GM12878 (cell line): Measurements from ENCODE around the gene PLEKHA6. TPM values are rescaled to one million over a fixed set of nuclear protein-coding genes. Genes with fewer than 3 reads are reported as not detected.
A peak's percentile ranks its signal among the peaks of the same experiment; 100 is the strongest.

Source experiments
- ATAC-seq: fragments of 200-7000 bp; cut with Tn5 transposase; 3 replicates; pipeline ENCODE4 v1.9.1; 2020; ENCODE audit warnings: mild to moderate bottlenecking, moderate library complexity
- BruUV-seq: library from RNA; stranded (reverse); fragments of 400-500 nt; replicated peaks from 2 replicates; lab custom pipeline; 2021; lab: Mats Ljungman, UMichigan
- CTCF ChIA-PET: fragments of 300-600 bp; sonication (Branson Sonifier 250); formaldehyde crosslinking; extraction: SDS; loops from one replicate; lab custom pipeline; 2021; ENCODE audit warnings: inconsistent platforms; lab: Yijun Ruan, JAX
- POLR2A ChIA-PET: fragments of 350-600 bp; formaldehyde crosslinking; extraction: SDS; loops from one replicate; lab custom pipeline; 2021; ENCODE audit warnings: inconsistent platforms; lab: Charles Lee
- RAD21 ChIA-PET: fragments of 300-600 bp; sonication (Branson Sonifier 250); formaldehyde crosslinking; loops from one replicate; lab custom pipeline; 2023; ENCODE audit warnings: antibody characterized with exemption; ENCODE audit not compliant: unreplicated experiment; lab: Charles Lee
- SMC1A ChIA-PET: fragments of 300-600 bp; sonication (Branson Sonifier 250); formaldehyde crosslinking; loops from one replicate; lab custom pipeline; 2023; ENCODE audit not compliant: unreplicated experiment, uncharacterized antibody; lab: Charles Lee
- DNase-seq: peaks from one replicate; pipeline ENCODE4 v3.0.0-alpha.2; 2011; ENCODE audit warnings: low read depth, low spot score
- FAIRE-seq: peaks from 3 replicates; lab custom pipeline; 2011; peaks lifted over from hg19 to GRCh38; lab: Jason Lieb, UNC
- H2AFZ ChIP-seq: 2 replicates; pipeline ENCODE4 v1.6.0; 2011; ENCODE audit warnings: low read depth, low read length, control low read depth; ENCODE audit not compliant: control insufficient read depth
- H3K27ac ChIP-seq: 2 replicates; pipeline ENCODE4 v1.5.1; 2011; ENCODE audit warnings: control low read depth; ENCODE audit not compliant: control insufficient read depth, insufficient read depth
- H3K27me3 ChIP-seq, 2 experiments: replicated peaks in 1 of 2; 2 replicates each; pipeline versions ENCODE4 v1.6.0 to v1.6.1; 2011; ENCODE audit warnings: low read length in 1 of 2; ENCODE audit not compliant: control insufficient read depth in 2 of 2, insufficient read depth in 2 of 2
- H3K36me3 ChIP-seq, 2 experiments: 2 replicates each; pipeline ENCODE4 v1.5.1; 2011; ENCODE audit warnings: low read length in 1 of 2; ENCODE audit not compliant: control insufficient read depth in 2 of 2, insufficient read depth in 2 of 2
- H3K4me1 ChIP-seq: 2 replicates; pipeline ENCODE4 v1.6.1; 2011; ENCODE audit warnings: mild to moderate bottlenecking, low read length, moderate library complexity, mixed read lengths; ENCODE audit not compliant: control insufficient read depth, insufficient read depth
- H3K4me2 ChIP-seq: 2 replicates; pipeline ENCODE4 v1.6.0; 2011; ENCODE audit warnings: control low read depth; ENCODE audit not compliant: control insufficient read depth, insufficient read depth
- H3K4me3 ChIP-seq: fragments of 200-600 bp; sonication (generic); 2 replicates; pipeline ENCODE4 v1.5.1; 2016
- H3K79me2 ChIP-seq: 2 replicates; pipeline ENCODE4 v1.6.0; 2011; ENCODE audit warnings: low read length; ENCODE audit not compliant: control insufficient read depth, insufficient read depth
- H3K9ac ChIP-seq: 2 replicates; pipeline ENCODE4 v1.8.0; 2011; ENCODE audit warnings: low read length, control low read depth, mixed read lengths; ENCODE audit not compliant: control insufficient read depth, insufficient read depth
- H3K9me3 ChIP-seq: replicated peaks from 3 replicates; pipeline ENCODE4 v1.5.1; 2011; ENCODE audit warnings: mild to moderate bottlenecking, low read length; ENCODE audit not compliant: control insufficient read depth, insufficient read depth
- H4K20me1 ChIP-seq: 2 replicates; pipeline ENCODE4 v1.6.0; 2011; ENCODE audit not compliant: control insufficient read depth, insufficient read depth
- ATF2 ChIP-seq: IDR thresholded peaks from 2 replicates; pipeline ENCODE4 v1.6.1; 2012; ENCODE audit warnings: low read length, inconsistent platforms
- BACH1 ChIP-seq: fragments of 450-650 bp; IDR thresholded peaks from 2 replicates; pipeline ENCODE4 v1.6.1; 2017; ENCODE audit warnings: mild to moderate bottlenecking, borderline replicate concordance
- BHLHE40 ChIP-seq, 2 experiments: fragments of 450-650 bp in 1 of 2; IDR thresholded peaks; 2 replicates each; pipeline ENCODE4 v1.6.1; 2011 to 2017; ENCODE audit warnings: low read depth in 2 of 2, borderline replicate concordance in 1 of 2, improper control_type of control experiment in 1 of 2, low read length in 1 of 2, mild to moderate bottlenecking in 1 of 2
- CBX5 ChIP-seq: sonication (generic); IDR thresholded peaks from 2 replicates; pipeline ENCODE4 v1.6.1; 2016; ENCODE audit warnings: low read depth, moderate library complexity, mild to moderate bottlenecking, inconsistent platforms
- CHD1 ChIP-seq: IDR thresholded peaks from 2 replicates; pipeline ENCODE4 v1.6.1; 2012; ENCODE audit warnings: low read depth, low read length, improper control_type of control experiment
- HCFC1 ChIP-seq: fragments of 150-350 bp; IDR thresholded peaks from 2 replicates; pipeline ENCODE4 v1.6.1; 2014; ENCODE audit warnings: low read length
- IRF4 ChIP-seq: IDR thresholded peaks from 2 replicates; pipeline ENCODE4 v1.6.1; 2011; ENCODE audit warnings: low read depth, low read length
- MLLT1 ChIP-seq: fragments of 450-650 bp; IDR thresholded peaks from 2 replicates; pipeline ENCODE4 v1.6.1; 2016; ENCODE audit warnings: mild to moderate bottlenecking
- NR2F1 ChIP-seq: fragments of 450-650 bp; conservative IDR thresholded peaks from 2 replicates; pipeline ENCODE4 v1.6.1; 2017; ENCODE audit warnings: mild to moderate bottlenecking
- RCOR1 ChIP-seq: conservative IDR thresholded peaks from 2 replicates; pipeline ENCODE4 v1.6.1; 2012; ENCODE audit warnings: low read depth, low read length, improper control_type of control experiment
- RFX5 ChIP-seq: IDR thresholded peaks from 2 replicates; pipeline ENCODE4 v1.6.1; 2011; ENCODE audit warnings: low read depth, low read length, improper control_type of control experiment
- SIX5 ChIP-seq: IDR thresholded peaks from 2 replicates; pipeline ENCODE4 v1.6.1; 2011; ENCODE audit warnings: mild to moderate bottlenecking, low read depth, low read length, moderate library complexity; ENCODE audit not compliant: severe bottlenecking
- SKIL ChIP-seq: fragments of 450-650 bp; IDR thresholded peaks from 2 replicates; pipeline ENCODE4 v1.6.1; 2017; ENCODE audit warnings: mild to moderate bottlenecking, low read depth, inconsistent platforms; ENCODE audit not compliant: poor library complexity, severe bottlenecking
- SMAD1 ChIP-seq: fragments of 450-650 bp; IDR thresholded peaks from 2 replicates; pipeline ENCODE4 v1.6.1; 2018; ENCODE audit warnings: mild to moderate bottlenecking, low read depth; ENCODE audit not compliant: partially characterized antibody
- TBL1XR1 ChIP-seq: IDR thresholded peaks from 2 replicates; pipeline ENCODE4 v1.6.1; 2012; ENCODE audit warnings: low read depth, low read length, improper control_type of control experiment
- WGBS: methylation state at CpG from one replicate; pipeline ENCODE4 v1.1.6; 2016; ENCODE audit warnings: low lambda C conversion rate; ENCODE audit not compliant: insufficient replicate concordance, insufficient coverage; ENCODE audit errors: missing lambda C conversion rate; 5-methylcytosine and 5-hydroxymethylcytosine counted together
- in situ Hi-C: fragments of 300-500 bp; cut with MboI; formaldehyde crosslinking; loops from 9 replicates; pipeline ENCODE4 v1.14.3; 2018; ENCODE audit warnings: mixed read lengths
- intact Hi-C: fragments of 100-400 bp; cut with micrococcal nuclease; formaldehyde crosslinking; loops from one replicate; pipeline ENCODE4 v1.14.2; 2022; ENCODE audit not compliant: unreplicated experiment
- polyA plus RNA-seq, 11 experiments: library from polyadenylated mRNA; depleted of rRNA in 4 of 11; unstranded in 6 of 11; stranded (reverse) in 5 of 11; fragments of >200 nt; fragmentation: Nextera tagmentation in 4 of 11; fragmentation: Illumina TruSeq in 1 of 11; extraction: Ambion mirVana in 4 of 11; extraction: Trizol in 1 of 11; gene quantifications; 1 replicate in 1 of 11; 2 replicates in 10 of 11; pipeline versions ENCODE4 v1.2.1 to v1.2.3, GENCODE V29; 2011 to 2016; ENCODE audit warnings: inconsistent platforms in 2 of 11, missing spikeins in 2 of 11, low read depth in 1 of 11
- total RNA-seq, 4 experiments: library from RNA; depleted of rRNA in 3 of 4; stranded (reverse); fragments of >200 nt in 3 of 4; fragmentation: Illumina TruSeq in 1 of 4; extraction: Trizol in 1 of 4; gene quantifications; 2 replicates each; pipeline versions ENCODE4 v1.2.1 to v1.2.3, GENCODE V29; 2013 to 2021

Gene PLEKHA6
- total and polyA plus RNA-seq, 10 of the 15 experiments (the other 5 are each of a cell fraction or from before 2014, with no cell fraction given) = 0.04 to 0.81 (median 0.19) TPM; not detected in 4

GRCh38 chr1:204354579-204354978 lies 5.2 kb downstream of the PLEKHA6 start:
- no peak for ATAC-seq
- no peak overlapping the region for H3K27ac ChIP-seq
- H3K9ac ChIP-seq = no peak overlapping the region
- no peaks in the 10 kb centered on the region for H3K9me3 ChIP-seq
- no peak overlapping the region for H3K4me2 ChIP-seq
- intact Hi-C loops = no loop called here
- WGBS = 43% methylated on average over 6 of the region's 6 CpGs
- no peaks in the 10 kb centered on the region for H3K79me2 ChIP-seq
- peaks cover 0 to 4% of the 10 kb centered on the region in 2 experiments for H3K27me3 ChIP-seq
- in situ Hi-C loops = no loop called here
- BruUV-seq = no TSS peak
- no peak for DNase-seq
- H3K4me3 ChIP-seq = no peak overlapping the region
- SMC1A ChIA-PET = interaction anchor here (1.2 to 2.3 kb wide), 4 partner anchors 9 to 192 kb away, joined by 3 to 10 read pairs (median 4); no protein-coding TSS in a partner anchor
- no peaks in the 10 kb centered on the region for H4K20me1 ChIP-seq
- H3K36me3 ChIP-seq = no peaks in the 10 kb centered on the region
- H3K4me1 ChIP-seq = no peaks in the 10 kb centered on the region
- CTCF ChIA-PET = interaction anchor here (1.1 to 3.2 kb wide), 10 partner anchors 9 to 192 kb away, joined by 3 to 18 read pairs (median 4); partner anchors contain the start of gene GOLT1A
- no peak overlapping the region for H2AFZ ChIP-seq
- RAD21 ChIA-PET = interaction anchor here (1.6 kb wide), 1 partner anchor 44 kb away, joined by 6 read pairs; no protein-coding TSS in a partner anchor
- POLR2A ChIA-PET = interaction anchor here (0.5 kb wide), 1 partner anchor 496 kb away, joined by 8 read pairs; no protein-coding TSS in a partner anchor
- peak; percentile 72 for FAIRE-seq
- no peak for TF ChIP-seq HCFC1
- TF ChIP-seq ATF2 = no peak
- no peak for TF ChIP-seq SKIL
- no peak for TF ChIP-seq IRF4
- no peak for TF ChIP-seq RCOR1
- no peak for TF ChIP-seq BHLHE40 (IDR thresholded peaks at IDR 0.05; ENCODE audit: borderline replicate concordance in 1 of 2, low read depth in 2 of 2, low read length in 1 of 2)
- TF ChIP-seq NR2F1 = no peak
- TF ChIP-seq CBX5 = no peak
- no peak for TF ChIP-seq TBL1XR1
- TF ChIP-seq MLLT1 = no peak
- no peak for TF ChIP-seq BACH1
- TF ChIP-seq SMAD1 = no peak
- no peak for TF ChIP-seq SIX5
- TF ChIP-seq CHD1 = no peak
- no peak for TF ChIP-seq RFX5
